ENCODE data around the gene UBR3.

- TF ChIP-seq CTCF (conservative IDR thresholded peaks at IDR 0.05): no peak
- no peak for TF ChIP-seq ZFX (IDR thresholded peaks at IDR 0.05)
Measured at GRCh38 chr2:170038734-170039133, 211.5 kb downstream of the UBR3 start.

Measured in C4-2B (cell line).